Measurements from ENCODE around the gene PDGFC.

Gene PDGFC

DNA sequence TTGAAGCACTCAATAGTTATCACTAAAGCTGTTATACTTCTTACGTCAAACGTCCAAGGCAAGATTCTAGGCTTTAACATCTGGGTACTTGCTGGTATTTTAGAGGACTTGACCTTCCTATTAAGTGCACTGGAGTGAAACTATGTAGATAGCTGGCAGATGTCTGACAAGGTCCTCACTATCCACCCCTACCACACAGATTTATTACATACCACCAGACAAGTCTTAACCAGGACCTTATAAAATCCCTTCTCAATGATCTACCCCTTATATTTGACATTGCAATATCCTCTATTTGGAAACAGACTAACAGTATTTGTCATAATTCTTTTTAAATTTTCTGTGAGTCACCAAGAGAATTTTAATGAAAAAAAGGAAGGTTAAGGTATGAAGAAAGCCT is 78.8 kb downstream of the PDGFC start:
- no peak for DNase-seq (ENCODE audit: extremely low spot score)
- POLR2A ChIA-PET = interaction anchor here (1.0 kb wide), 1 partner anchor 77 kb away, joined by 3 read pairs; no protein-coding TSS in a partner anchor
- CTCF ChIA-PET = no interaction called here
- TF ChIP-seq BHLHE40 (IDR thresholded peaks at IDR 0.05; ENCODE audit: borderline replicate concordance) (no peak), HDGF (IDR thresholded peaks at IDR 0.05; ENCODE audit: borderline replicate concordance) (no peak), FOXM1 (IDR thresholded peaks at IDR 0.05; ENCODE audit: borderline replicate concordance) (no peak), ZNF384 (IDR thresholded peaks at IDR 0.05) (no peak), LEF1 (IDR thresholded peaks at IDR 0.05; ENCODE audit: borderline replicate concordance) (no peak), L3MBTL2 (conservative IDR thresholded peaks at IDR 0.05) (no peak), ELF4 (IDR thresholded peaks at IDR 0.05) (no peak), FOXK2 (IDR thresholded peaks at IDR 0.05) (no peak), ARNT (IDR thresholded peaks at IDR 0.05) (no peak), SUZ12 (IDR thresholded peaks at IDR 0.05) (no peak), NFRKB (IDR thresholded peaks at IDR 0.05) (no peak), FOXA1 (IDR thresholded peaks at IDR 0.05) (no peak), TARDBP (IDR thresholded peaks at IDR 0.05) (no peak), SP1 (IDR thresholded peaks at IDR 0.05) (no peak), CTBP1 (IDR thresholded peaks at IDR 0.05; ENCODE audit: borderline replicate concordance) (no peak)
- TF ChIP-seq, protein P1, sequence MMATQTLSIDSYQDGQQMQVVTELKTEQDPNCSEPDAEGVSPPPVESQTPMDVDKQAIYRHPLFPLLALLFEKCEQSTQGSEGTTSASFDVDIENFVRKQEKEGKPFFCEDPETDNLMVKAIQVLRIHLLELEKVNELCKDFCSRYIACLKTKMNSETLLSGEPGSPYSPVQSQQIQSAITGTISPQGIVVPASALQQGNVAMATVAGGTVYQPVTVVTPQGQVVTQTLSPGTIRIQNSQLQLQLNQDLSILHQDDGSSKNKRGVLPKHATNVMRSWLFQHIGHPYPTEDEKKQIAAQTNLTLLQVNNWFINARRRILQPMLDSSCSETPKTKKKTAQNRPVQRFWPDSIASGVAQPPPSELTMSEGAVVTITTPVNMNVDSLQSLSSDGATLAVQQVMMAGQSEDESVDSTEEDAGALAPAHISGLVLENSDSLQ (IDR thresholded peaks at IDR 0.05) = no peak

DNA sequence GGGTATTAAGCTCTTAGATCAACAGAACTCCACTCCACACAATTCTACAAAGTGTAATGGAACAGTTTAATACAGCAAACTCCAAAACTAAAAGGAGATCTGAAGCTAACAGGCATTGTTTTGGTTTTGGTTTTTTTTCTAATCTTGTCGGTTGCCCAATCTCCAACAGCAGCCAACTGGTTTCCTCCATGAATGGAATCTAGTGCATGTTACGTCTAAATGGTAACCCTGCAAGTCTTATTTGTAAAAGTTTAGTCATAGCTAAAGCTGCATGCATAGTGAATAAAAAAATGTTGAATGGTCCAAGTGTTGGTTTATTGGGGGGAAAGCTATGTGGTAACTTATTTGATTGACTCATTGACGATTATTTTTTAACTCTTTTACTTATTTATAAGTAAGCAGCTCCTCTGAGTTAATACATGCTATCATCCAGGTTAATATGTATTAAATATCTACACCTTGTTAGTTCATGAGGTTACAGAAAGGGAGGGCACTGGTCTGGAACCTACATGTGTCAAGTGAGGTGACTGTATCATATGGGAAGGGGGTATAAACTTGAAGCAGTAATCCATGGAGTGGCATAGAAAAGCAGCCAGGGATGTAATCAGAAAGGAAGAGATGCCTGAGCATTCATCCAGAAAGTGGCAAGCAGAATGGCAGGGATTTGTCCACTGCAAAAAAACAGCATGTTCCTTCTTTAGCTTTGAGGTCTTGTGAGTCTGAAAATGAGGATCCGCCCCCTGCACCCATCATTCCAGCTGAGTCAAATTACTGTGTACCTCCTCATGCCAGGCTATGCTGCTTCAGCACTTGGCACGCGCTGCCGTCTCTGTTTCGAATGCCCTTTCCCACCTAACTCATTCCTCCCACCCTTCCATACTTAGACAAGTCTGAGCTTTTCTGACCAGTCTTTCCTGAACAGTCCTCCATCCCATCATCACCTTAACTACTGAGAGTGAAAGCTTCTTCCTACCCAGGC is 81.7 kb downstream of the PDGFC start:
- TF ChIP-seq FOXA1 (IDR thresholded peaks at IDR 0.05) = no peak
- TF ChIP-seq TARDBP (IDR thresholded peaks at IDR 0.05) = no peak
- TF ChIP-seq NFRKB (IDR thresholded peaks at IDR 0.05) = no peak
- TF ChIP-seq CTBP1 (IDR thresholded peaks at IDR 0.05; ENCODE audit: borderline replicate concordance) = no peak
- TF ChIP-seq SUZ12 (IDR thresholded peaks at IDR 0.05) = no peak
- TF ChIP-seq L3MBTL2 (conservative IDR thresholded peaks at IDR 0.05) = no peak
- no peak for TF ChIP-seq FOXM1 (IDR thresholded peaks at IDR 0.05; ENCODE audit: borderline replicate concordance)
- no peak for TF ChIP-seq BHLHE40 (IDR thresholded peaks at IDR 0.05; ENCODE audit: borderline replicate concordance)
- TF ChIP-seq LEF1 (IDR thresholded peaks at IDR 0.05; ENCODE audit: borderline replicate concordance) = no peak
- TF ChIP-seq FOXK2 (IDR thresholded peaks at IDR 0.05) = no peak
- no peak for TF ChIP-seq ELF4 (IDR thresholded peaks at IDR 0.05)
- POLR2A ChIA-PET = no interaction called here
- CTCF ChIA-PET = no interaction called here
- no peak for DNase-seq (ENCODE audit: extremely low spot score)

DNA sequence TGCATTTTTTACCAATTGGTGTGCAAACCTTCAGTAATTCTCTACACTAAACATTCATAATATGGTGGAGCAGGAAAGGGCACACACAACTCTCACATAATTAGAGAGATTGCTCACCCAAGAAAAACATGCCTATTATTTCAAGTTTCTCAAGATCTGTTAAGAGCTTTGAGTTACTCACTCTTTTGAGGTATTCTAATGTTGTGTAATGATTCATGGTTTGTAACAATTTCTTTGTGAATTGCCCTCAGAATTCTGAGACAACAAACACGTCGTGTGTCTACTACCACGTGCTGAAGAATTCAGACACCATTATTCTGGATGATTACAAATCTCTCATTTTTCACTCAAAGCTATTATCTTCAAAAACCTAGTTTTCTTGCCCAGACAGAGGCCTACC is 82.8 kb downstream of the PDGFC start:
- DNase-seq (ENCODE audit: extremely low spot score) = no peak
- ChIA-PET CTCF (interaction anchor here (0.6 kb wide), 1 partner anchor 14 kb away, joined by 3 read pairs; no protein-coding TSS in a partner anchor), POLR2A (no interaction called here)
- TF ChIP-seq SP1 (IDR thresholded peaks at IDR 0.05) (no peak), BHLHE40 (IDR thresholded peaks at IDR 0.05; ENCODE audit: borderline replicate concordance) (no peak), TARDBP (IDR thresholded peaks at IDR 0.05) (no peak), FOXA1 (IDR thresholded peaks at IDR 0.05) (no peak), ELF4 (IDR thresholded peaks at IDR 0.05) (no peak), ARNT (IDR thresholded peaks at IDR 0.05) (no peak), NFRKB (IDR thresholded peaks at IDR 0.05) (no peak), HDGF (IDR thresholded peaks at IDR 0.05; ENCODE audit: borderline replicate concordance) (no peak), FOXK2 (IDR thresholded peaks at IDR 0.05) (no peak), SUZ12 (IDR thresholded peaks at IDR 0.05) (no peak), L3MBTL2 (conservative IDR thresholded peaks at IDR 0.05) (no peak), FOXM1 (IDR thresholded peaks at IDR 0.05; ENCODE audit: borderline replicate concordance) (no peak), CTBP1 (IDR thresholded peaks at IDR 0.05; ENCODE audit: borderline replicate concordance) (no peak), LEF1 (IDR thresholded peaks at IDR 0.05; ENCODE audit: borderline replicate concordance) (no peak), ZNF384 (IDR thresholded peaks at IDR 0.05) (no peak)
- TF ChIP-seq, protein P1 (IDR thresholded peaks at IDR 0.05) = no peak

DNA sequence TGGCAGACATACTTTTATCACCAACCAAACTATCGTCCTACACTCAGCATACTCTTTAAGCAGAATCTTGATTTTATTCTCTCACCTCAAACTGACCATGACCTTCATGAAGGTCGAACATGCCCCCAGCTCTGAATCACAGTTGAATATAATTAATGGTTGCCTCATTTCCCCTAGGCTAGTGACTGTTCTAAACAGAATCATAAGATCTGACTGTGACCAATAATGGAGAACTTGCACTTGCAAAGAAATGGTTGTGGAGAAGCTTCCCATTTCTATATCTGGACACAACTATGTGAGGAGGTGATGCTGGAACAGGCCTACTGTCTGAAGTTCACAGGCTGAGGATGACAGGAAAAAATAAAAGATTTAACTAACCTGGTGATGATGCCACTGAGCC is 85.1 kb downstream of the PDGFC start:
- TF ChIP-seq BHLHE40 (IDR thresholded peaks at IDR 0.05; ENCODE audit: borderline replicate concordance) (no peak), L3MBTL2 (conservative IDR thresholded peaks at IDR 0.05) (no peak)
- CTCF ChIA-PET = no interaction called here
- POLR2A ChIA-PET = no interaction called here
- no peak for DNase-seq (ENCODE audit: extremely low spot score)

DNA sequence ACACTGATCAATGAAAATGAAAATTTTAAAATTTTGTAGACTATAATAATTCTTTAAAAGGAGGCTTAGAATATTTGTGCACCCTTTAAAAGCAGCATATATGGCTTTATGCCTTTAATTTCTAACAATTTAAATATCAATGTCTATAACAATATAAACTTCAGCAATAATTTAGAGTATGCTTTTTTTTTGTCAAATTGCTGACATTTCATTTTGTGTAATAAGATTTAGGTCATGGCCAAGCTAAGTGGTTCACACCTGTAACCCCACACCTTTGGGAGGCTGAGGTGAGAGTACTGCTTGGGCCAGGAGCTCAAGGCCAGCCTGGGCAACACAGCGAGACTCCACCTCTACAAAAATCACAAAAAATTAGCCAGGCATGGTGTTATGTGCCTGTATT is 86.2 kb downstream of the PDGFC start:
- no peak for DNase-seq (ENCODE audit: extremely low spot score)
- TF ChIP-seq SUZ12 (IDR thresholded peaks at IDR 0.05) (no peak), SP1 (IDR thresholded peaks at IDR 0.05) (no peak), HDGF (IDR thresholded peaks at IDR 0.05; ENCODE audit: borderline replicate concordance) (no peak)
- ChIA-PET POLR2A (no interaction called here), CTCF (no interaction called here)

DNA sequence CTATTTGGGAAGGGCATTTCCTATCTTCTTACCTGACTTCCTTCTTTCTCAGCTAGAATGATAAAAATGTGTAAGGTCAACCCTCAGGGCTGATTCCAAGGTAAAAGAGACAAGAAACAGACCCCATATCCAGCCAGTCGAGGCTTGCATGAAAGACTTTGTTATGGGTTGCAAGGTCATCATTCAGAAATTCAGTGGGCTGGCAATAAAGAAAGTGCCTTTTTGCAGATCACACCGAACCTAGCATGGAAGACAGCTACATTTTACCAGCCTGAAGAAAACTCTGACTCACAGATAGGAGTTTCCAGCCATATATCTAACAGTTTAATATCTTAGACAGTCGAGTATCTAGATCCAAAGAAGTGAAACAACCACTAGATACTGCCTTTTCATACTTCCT is 87.4 kb downstream of the PDGFC start:
- TF ChIP-seq TARDBP (IDR thresholded peaks at IDR 0.05) (no peak), LEF1 (IDR thresholded peaks at IDR 0.05; ENCODE audit: borderline replicate concordance) (no peak), FOXK2 (IDR thresholded peaks at IDR 0.05) (no peak), SP1 (IDR thresholded peaks at IDR 0.05) (no peak), FOXA1 (IDR thresholded peaks at IDR 0.05) (no peak), L3MBTL2 (conservative IDR thresholded peaks at IDR 0.05) (no peak), BHLHE40 (IDR thresholded peaks at IDR 0.05; ENCODE audit: borderline replicate concordance) (no peak), FOXM1 (IDR thresholded peaks at IDR 0.05; ENCODE audit: borderline replicate concordance) (no peak), HDGF (IDR thresholded peaks at IDR 0.05; ENCODE audit: borderline replicate concordance) (no peak), CTBP1 (IDR thresholded peaks at IDR 0.05; ENCODE audit: borderline replicate concordance) (no peak), NFRKB (IDR thresholded peaks at IDR 0.05) (no peak), ARNT (IDR thresholded peaks at IDR 0.05) (no peak)
- TF ChIP-seq, protein P1 (IDR thresholded peaks at IDR 0.05) = no peak
- ChIA-PET CTCF (interaction anchor here (0.6 kb wide), 1 partner anchor 39 kb away, joined by 3 read pairs; no protein-coding TSS in a partner anchor), POLR2A (no interaction called here)
- no peak for DNase-seq (ENCODE audit: extremely low spot score)

Data from HEK293T (cell line).